Gastrocnemius medialis (tissue), 4 donors: ENCODE measurements around the gene SSBP4.

ENCODE experiments used
- CTCF ChIP-seq, 5 experiments: fragments of 450-650 bp in 3 of 5; fragments of 200-600 bp in 2 of 5; sonication (generic) in 2 of 5; IDR thresholded peaks in 4 of 5; conservative IDR thresholded peaks in 1 of 5; 1 replicate in 4 of 5; 2 replicates in 1 of 5; pipeline ENCODE4 v1.5.1; 2016 to 2019; ENCODE audit warnings: antibody characterized with exemption in 5 of 5, mild to moderate bottlenecking in 3 of 5, moderate library complexity in 3 of 5
- POLR2A ChIP-seq, 2 donors: fragments of 450-650 bp; IDR thresholded peaks; one replicate each; pipeline ENCODE4 v1.6.1; 2017; ENCODE audit warnings: antibody characterized with exemption in 2 of 2, mild to moderate bottlenecking in 2 of 2, moderate library complexity in 2 of 2

- TF ChIP-seq CTCF (IDR thresholded peaks at IDR 0.05 in 4 of 5, conservative IDR thresholded peaks at IDR 0.05 in 1 of 5) (no peak), POLR2A (IDR thresholded peaks at IDR 0.05) (no peak)
Observed at GRCh38 chr19:18429717-18430416, 10.7 kb downstream of the SSBP4 start.
